Measurements from ENCODE around the gene LUC7L2.

DNA sequence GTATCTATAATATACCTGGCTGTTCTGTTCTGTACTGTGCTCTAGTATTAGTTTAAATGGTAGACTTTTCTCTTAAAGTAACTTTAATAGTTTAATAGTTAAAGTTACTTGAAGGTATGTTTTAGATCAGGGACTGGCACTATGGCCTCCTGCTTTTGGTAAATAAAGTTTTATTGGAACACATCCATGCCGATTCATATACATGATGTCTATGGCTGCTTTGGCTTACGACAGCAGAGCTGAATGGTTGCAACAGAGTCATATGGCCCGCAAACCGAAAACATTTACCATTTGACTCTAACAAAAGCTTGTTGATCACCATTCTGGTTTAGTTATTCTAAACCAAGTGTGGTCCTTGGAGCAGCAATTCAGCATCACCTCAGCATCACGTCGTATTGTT, 6.7 kb downstream of the LUC7L2 start:
- TF ChIP-seq CTCF (IDR thresholded peaks at IDR 0.05) (no peak), POLR2A (IDR thresholded peaks at IDR 0.05) (no peak)
